LNCAP (cell line): ENCODE data around the gene USP6NL.

Experiments used
- TF ChIP-seq, protein P1 (sequence below): fragments of 450-650 bp; IDR thresholded peaks from 2 replicates; pipeline ENCODE4 v1.5.1; 2017; ENCODE audit warnings: mild to moderate bottlenecking

The USP6NL gene

DNA sequence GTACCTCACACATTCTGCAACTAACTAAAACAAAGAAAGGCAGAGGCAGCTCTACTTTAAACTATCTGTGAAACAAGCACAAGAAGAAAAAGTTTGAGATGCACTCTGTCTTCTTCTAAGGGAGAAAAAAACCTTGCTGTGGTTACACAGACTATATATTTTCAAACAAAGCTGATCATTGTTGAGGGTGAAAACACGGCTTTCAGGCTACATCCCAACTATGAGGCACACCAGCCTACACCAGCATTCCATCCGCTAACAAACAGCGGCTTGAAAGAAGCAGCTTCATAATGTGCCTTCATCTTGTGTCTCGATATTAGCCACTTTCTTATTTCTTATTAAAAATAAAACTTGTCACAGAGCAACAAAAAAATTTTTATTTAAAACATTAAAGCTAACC, 79.1 kb downstream of the USP6NL start:
- TF ChIP-seq, protein P1, sequence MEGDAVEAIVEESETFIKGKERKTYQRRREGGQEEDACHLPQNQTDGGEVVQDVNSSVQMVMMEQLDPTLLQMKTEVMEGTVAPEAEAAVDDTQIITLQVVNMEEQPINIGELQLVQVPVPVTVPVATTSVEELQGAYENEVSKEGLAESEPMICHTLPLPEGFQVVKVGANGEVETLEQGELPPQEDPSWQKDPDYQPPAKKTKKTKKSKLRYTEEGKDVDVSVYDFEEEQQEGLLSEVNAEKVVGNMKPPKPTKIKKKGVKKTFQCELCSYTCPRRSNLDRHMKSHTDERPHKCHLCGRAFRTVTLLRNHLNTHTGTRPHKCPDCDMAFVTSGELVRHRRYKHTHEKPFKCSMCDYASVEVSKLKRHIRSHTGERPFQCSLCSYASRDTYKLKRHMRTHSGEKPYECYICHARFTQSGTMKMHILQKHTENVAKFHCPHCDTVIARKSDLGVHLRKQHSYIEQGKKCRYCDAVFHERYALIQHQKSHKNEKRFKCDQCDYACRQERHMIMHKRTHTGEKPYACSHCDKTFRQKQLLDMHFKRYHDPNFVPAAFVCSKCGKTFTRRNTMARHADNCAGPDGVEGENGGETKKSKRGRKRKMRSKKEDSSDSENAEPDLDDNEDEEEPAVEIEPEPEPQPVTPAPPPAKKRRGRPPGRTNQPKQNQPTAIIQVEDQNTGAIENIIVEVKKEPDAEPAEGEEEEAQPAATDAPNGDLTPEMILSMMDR, result no peak

DNA sequence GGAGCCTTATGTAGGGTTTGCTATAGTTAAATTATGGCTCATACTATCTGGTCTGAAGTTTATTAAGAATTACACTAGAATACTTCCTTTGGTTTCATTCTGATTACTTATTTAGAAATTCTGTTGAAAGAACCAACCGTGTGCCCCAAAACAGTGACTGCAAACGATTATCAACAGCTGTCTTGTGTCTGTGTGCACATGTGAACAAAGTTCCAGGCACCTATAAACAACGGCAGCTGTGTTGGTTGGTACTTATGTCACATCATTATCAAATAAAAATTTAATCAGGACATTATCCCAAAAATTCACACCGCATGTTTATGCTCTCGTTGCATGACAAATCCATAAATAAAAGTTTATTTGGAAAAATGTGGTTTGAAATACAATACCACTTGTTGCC, 80.6 kb downstream of the USP6NL start:
- TF ChIP-seq, protein P1, result no peak

DNA sequence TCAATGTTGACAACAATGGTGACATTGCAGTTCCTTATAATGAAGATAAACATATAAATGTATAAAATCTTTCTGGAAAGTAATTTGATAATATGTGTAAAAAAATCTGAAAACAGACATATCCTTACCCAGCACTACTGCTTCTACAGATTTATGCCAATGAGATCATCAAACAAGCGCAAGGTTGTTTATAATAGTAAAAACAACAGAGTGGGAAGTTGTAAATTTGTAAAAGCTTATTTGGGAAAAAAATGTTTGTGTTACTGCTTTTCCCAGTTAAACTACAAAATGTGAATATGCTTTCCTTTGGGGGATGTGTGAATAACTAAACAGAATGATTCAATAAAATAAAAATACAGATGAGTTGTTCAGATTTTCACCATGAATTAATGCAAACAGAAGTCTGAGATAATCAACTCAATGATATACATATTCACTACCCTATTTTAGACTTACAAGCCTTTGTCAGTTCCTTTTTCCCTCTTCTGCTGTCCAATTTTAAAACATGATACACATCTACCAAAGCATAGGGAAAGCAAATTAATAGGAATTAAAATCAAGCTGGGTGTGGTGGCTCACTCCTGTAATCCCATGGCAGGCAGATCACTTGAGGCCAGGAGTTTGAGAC, 82.1 kb downstream of the USP6NL start:
- TF ChIP-seq, protein P1, result no peak

DNA sequence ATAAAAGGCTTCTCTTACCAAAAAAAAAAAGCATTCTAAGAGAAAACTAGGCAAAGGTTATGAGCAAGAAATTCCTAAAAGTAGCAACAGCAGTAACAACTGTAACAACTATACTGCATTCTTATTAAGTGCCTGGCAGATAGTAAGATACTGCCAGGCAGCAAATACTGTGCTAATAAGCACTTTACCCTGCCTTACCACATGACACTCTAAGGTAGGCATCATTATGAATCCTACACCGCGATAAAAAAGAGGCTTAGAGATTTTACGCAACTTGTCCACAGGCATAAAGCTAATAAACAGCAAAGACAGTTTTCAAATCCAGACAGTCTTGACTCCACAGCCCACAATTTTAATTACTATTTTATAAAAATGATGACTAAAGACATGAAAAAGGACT, 83.2 kb downstream of the USP6NL start:
- TF ChIP-seq, protein P1, result no peak

DNA sequence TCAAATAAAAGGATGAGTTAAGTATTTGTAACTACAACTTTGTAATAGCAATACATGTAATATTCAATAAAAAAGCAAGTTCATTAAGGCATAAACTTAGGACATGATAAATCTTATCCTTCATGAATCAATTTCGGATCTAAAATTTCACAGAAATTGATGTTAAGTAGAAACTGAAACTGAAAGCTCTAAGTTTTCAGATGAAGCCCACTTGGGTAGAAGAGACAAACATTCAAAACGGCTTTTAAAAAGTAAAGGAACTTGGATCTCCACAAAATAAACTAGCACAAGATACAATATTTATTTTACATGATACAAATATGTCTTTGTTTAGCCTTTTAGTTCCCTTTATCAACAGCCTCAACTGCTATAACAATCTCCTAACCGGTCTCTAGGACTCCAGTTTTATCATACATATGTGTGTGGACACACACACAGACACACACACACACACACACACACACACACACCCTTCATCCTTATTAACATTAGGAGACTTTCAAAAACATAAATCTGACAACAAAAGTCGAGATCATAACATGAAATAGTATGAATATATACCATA, 83.7 kb downstream of the USP6NL start:
- TF ChIP-seq, protein P1, result no peak

DNA sequence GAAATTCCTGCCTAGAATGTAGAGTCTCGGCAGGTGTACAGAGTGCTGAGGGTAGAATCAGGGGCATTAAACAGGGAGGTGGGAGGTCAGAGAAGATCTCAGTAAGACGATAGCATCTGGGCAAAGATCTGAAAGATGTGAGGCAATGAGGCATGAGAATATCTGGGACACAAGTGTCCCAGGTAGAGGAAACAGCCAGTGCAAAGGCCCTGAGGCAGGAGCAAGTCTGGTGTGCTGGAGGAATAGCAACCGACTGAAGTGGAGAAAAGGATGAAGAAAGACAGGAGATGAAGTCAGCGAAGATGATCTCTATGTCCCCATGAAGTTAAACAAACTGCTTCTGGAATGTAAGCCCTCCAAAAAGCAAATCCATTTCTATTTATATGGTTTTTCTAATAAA, 84.4 kb downstream of the USP6NL start:
- TF ChIP-seq, protein P1, result no peak

DNA sequence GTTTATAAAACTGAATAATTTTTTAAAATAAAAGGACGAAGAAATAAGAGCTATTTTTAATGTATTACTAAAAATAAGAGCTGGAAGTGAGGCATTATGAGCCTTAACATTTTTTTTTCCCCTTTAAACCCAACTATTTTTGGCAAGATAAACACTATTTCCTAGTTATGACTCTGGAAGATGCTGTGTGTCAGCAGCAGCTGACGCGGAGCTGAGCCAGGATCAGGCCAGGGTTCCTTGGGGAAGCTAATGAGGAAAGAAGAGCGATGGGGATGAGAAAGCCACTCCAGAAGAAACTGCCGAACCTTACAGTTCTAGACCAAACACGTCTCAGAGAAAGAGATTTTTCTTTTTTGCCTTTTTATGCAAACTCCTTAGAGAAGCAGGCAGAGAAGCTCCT, 85.9 kb downstream of the USP6NL start:
- TF ChIP-seq, protein P1, result no peak

DNA sequence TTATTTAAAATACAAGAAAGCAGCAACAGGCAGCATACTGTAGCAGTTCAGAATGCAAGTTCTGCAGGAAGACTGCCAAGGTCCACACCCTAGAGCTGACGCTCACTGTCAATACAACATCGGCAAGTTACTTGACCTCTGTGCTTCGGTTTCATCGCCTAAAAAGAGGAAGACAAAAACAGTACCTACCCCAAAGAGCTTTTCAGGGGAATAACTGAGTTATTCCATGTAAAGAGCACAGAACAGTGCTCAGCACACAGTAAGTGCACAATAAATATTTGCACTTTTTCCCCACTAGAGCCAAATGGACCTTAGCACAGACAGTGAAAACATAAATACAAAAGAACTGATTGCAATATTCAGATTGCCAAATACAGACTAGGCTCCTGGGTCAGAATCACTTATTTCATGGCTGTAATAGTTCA, 88.6 kb downstream of the USP6NL start:
- TF ChIP-seq, protein P1, result no peak
